A673 (cell line): ENCODE measurements around the gene MYL3.

Experiments used
- EZH2 ChIP-seq: fragments of 200-600 bp; sonication (generic); IDR thresholded peaks from 2 replicates; pipeline ENCODE4 v1.6.1; 2017; ENCODE audit warnings: borderline replicate concordance, low read depth, mild to moderate bottlenecking, mixed read lengths, antibody characterized with exemption, low read length; ENCODE audit not compliant: poor library complexity, severe bottlenecking
- TF ChIP-seq, protein P1 (sequence below): fragments of 300-800, 200-600 bp; sonication (generic); conservative IDR thresholded peaks from 2 replicates; pipeline ENCODE4 v1.5.1; 2017; ENCODE audit warnings: low read depth, mild to moderate bottlenecking, antibody characterized with exemption, low read length, moderate library complexity, mixed read lengths

DNA sequence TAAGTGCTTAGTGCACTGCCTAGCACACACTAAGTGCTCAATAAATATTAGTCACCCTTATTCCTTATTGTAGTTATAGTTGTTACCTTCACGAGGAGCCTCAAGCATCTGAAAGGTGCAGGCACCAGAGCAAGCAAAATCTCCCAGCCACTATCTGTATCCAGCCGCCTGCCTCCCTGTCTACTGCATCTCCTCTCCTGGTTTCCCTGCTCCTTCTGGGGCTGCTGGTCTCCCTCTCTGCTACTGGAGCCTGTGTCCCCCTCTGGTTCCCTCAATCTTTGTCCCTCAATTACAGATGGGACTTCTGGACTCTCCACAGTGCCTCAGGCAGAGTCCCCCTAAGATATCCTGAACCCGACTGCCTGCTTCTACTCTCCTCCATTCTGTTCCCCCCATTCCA, 18.8 kb downstream of the MYL3 start:
- TF ChIP-seq, protein P1, sequence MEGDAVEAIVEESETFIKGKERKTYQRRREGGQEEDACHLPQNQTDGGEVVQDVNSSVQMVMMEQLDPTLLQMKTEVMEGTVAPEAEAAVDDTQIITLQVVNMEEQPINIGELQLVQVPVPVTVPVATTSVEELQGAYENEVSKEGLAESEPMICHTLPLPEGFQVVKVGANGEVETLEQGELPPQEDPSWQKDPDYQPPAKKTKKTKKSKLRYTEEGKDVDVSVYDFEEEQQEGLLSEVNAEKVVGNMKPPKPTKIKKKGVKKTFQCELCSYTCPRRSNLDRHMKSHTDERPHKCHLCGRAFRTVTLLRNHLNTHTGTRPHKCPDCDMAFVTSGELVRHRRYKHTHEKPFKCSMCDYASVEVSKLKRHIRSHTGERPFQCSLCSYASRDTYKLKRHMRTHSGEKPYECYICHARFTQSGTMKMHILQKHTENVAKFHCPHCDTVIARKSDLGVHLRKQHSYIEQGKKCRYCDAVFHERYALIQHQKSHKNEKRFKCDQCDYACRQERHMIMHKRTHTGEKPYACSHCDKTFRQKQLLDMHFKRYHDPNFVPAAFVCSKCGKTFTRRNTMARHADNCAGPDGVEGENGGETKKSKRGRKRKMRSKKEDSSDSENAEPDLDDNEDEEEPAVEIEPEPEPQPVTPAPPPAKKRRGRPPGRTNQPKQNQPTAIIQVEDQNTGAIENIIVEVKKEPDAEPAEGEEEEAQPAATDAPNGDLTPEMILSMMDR: no peak
- TF ChIP-seq EZH2: no peak
